Activated CD4-positive, alpha-beta memory T cell treated with anti-CD3 and anti-CD28 coated beads, Interleukin-2, amount 10 ng/mL, durations not matched to agents 7 days and 5 days (primary cell): Measurements from ENCODE around the gene AHRR. TPM values are rescaled to one million over a fixed set of nuclear protein-coding genes. Genes with fewer than 3 reads are reported as not detected.
A peak's percentile ranks its signal among the peaks of the same experiment; 100 is the strongest.
"Not testable (repeated sequence)": the region's sequence is repeated elsewhere in the genome, so short reads cannot be mapped to it uniquely, and the experiment has no call there.

Experiments
- CTCF ChIA-PET: fragments of 350-600 bp; sonication (Branson Sonifier 250); formaldehyde crosslinking; loops from one replicate; lab custom pipeline; 2021; ENCODE audit warnings: antibody characterized with exemption, inconsistent platforms; lab: Charles Lee
- POLR2A ChIA-PET: fragments of 350-600 bp; sonication (Branson Sonifier 250); formaldehyde crosslinking; loops from one replicate; lab custom pipeline; 2021; ENCODE audit warnings: antibody characterized with exemption; lab: Charles Lee
- DNase-seq: peaks from one replicate; pipeline ENCODE4 v3.0.0-alpha.2; 2020
- H3K27ac Mint-ChIP-seq: one replicate; pipeline ENCODE4 v1.8.0; 2021; ENCODE audit warnings: mild to moderate bottlenecking, mixed read lengths
- H3K27me3 Mint-ChIP-seq: one replicate; pipeline ENCODE4 v1.8.0; 2021; ENCODE audit warnings: mixed read lengths
- H3K36me3 Mint-ChIP-seq: one replicate; pipeline ENCODE4 v1.8.0; 2021; ENCODE audit warnings: low read depth, mixed read lengths
- H3K4me1 Mint-ChIP-seq: one replicate; pipeline ENCODE4 v1.8.0; 2021; ENCODE audit warnings: mixed read lengths
- H3K4me3 Mint-ChIP-seq: one replicate; pipeline ENCODE4 v1.8.0; 2021; ENCODE audit warnings: mild to moderate bottlenecking, mixed read lengths
- H3K9me3 Mint-ChIP-seq: one replicate; pipeline ENCODE4 v1.8.0; 2021; ENCODE audit warnings: mixed read lengths
- total RNA-seq, 2 experiments: library from RNA; stranded (reverse); gene quantifications; one replicate each; pipeline ENCODE4 v1.2.3, GENCODE V29; 2021

Gene AHRR
- total RNA-seq, 2 experiments from 2014 or later = 23.6 to 24.6 TPM

DNA sequence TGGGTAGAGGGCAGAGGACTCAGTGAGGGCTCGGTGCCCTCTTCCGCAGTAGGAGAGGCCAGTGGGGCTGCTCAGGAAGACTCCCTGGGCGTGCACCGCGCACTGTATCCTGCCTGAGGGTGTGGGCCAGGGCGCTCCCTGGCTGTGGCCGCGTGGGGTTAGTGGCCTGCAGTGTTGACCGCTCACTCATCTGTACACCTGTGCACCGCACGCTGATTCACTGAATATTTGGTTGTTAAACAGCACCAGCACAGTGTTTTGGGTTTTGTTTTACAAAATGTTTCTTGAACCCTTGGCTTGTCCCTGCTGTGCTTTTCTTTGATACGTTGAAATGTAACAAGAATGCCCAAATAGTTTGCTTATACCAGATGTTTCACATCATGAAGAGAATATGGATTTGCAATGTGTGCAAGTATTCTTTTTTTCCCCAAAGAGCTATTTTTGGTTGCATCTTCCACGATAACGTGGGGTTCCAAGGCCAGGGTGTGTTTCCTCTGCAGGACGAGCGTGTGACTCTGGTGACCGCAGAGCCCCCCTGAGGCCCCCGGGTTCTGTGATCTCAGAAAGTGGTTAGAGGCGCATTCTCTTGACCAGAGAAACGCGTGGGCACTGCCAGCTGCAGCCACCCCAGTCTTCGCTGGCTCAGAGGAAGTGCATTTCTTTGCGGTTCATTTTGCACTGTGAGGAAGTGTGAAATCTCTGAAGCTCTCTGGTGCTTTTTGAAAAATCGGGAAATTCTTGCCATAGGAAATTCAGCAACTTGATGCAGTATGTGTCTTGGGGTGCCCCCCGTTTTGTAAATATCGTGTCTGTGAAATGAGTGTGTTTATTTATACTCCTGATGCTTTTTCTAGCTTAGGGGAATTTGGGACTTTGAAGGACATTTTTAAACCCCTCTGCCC is 46.9 kb downstream of the AHRR start:
- DNase-seq = peak; percentile 21
- peaks cover 55% of the 10 kb centered on the region for H3K4me1 Mint-ChIP-seq
- peaks cover 31% of the 10 kb centered on the region for H3K36me3 Mint-ChIP-seq
- no peak overlapping the region for H3K4me3 Mint-ChIP-seq
- peaks cover 6% of the 10 kb centered on the region for H3K9me3 Mint-ChIP-seq
- H3K27ac Mint-ChIP-seq = peak overlapping the region; percentile 76
- ChIA-PET POLR2A (interaction anchor here (0.6 to 2.0 kb wide), 9 partner anchors 8 to 150 kb away, joined by 3 to 14 read pairs (median 3); partner anchors contain the start of genes PDCD6 and SDHA), CTCF (interaction anchor here (0.6 to 1.8 kb wide), 5 partner anchors 10 to 63 kb away, joined by 3 to 7 read pairs (median 3); no protein-coding TSS in a partner anchor)
- no peaks in the 10 kb centered on the region for H3K27me3 Mint-ChIP-seq

GRCh38 chr5:369151-369868 is 47.8 kb downstream of the AHRR start:
- peak; percentile 24 for DNase-seq

GRCh38 chr5:369869-370236 is 48.3 kb downstream of the AHRR start:
- H3K27me3 Mint-ChIP-seq, H3K4me3 Mint-ChIP-seq, H3K9me3 Mint-ChIP-seq, DNase-seq: not testable (repeated sequence)
- CTCF ChIA-PET = interaction anchor here (1.0 to 1.8 kb wide), 2 partner anchors 53 to 61 kb away, joined by 3 to 5 read pairs; no protein-coding TSS in a partner anchor
- peaks cover 62% of the 10 kb centered on the region for H3K4me1 Mint-ChIP-seq
- H3K27ac Mint-ChIP-seq = peak overlapping the region; percentile 76
- H3K36me3 Mint-ChIP-seq = peaks cover 18% of the 10 kb centered on the region
- POLR2A ChIA-PET = interaction anchor here (1.4 to 2.0 kb wide), 3 partner anchors 14 to 151 kb away, joined by 3 to 10 read pairs (median 6); partner anchors contain the start of gene SDHA

More at GRCh38 chr5:369151-369868, 47.8 kb downstream of the AHRR start:
- Mint-ChIP-seq H3K36me3 (peaks cover 23% of the 10 kb centered on the region), H3K9me3 (peaks cover 4% of the 10 kb centered on the region), H3K4me1 (peaks cover 57% of the 10 kb centered on the region), H3K27me3 (no peaks in the 10 kb centered on the region), H3K4me3 (no peak overlapping the region), H3K27ac (peak overlapping the region; percentile 76)
- POLR2A ChIA-PET = interaction anchor here (0.6 to 2.0 kb wide), 9 partner anchors 9 to 151 kb away, joined by 3 to 14 read pairs (median 3); partner anchors contain the start of genes PDCD6 and SDHA
- CTCF ChIA-PET = interaction anchor here (0.6 to 1.8 kb wide), 4 partner anchors 10 to 62 kb away, joined by 3 to 7 read pairs (median 4); no protein-coding TSS in a partner anchor

- Mint-ChIP-seq H3K9me3 (no peaks in the 10 kb centered on the region), H3K36me3 (peaks cover 18% of the 10 kb centered on the region), H3K27me3 (no peaks in the 10 kb centered on the region), H3K4me3 (no peak overlapping the region), H3K27ac (peak overlapping the region; percentile 26), H3K4me1 (peaks cover 68% of the 10 kb centered on the region)
- peak; percentile 14 for DNase-seq
- POLR2A ChIA-PET = interaction anchor here (1.7 to 2.4 kb wide), 3 partner anchors 26 to 152 kb away, joined by 6 to 8 read pairs (median 6); partner anchors contain the start of genes AHRR, CCDC127 and SDHA
- CTCF ChIA-PET = interaction anchor here (1.8 kb wide), 1 partner anchor 53 kb away, joined by 5 read pairs; no protein-coding TSS in a partner anchor
Observed at GRCh38 chr5:370311-370958, 48.9 kb downstream of the AHRR start.

DNA sequence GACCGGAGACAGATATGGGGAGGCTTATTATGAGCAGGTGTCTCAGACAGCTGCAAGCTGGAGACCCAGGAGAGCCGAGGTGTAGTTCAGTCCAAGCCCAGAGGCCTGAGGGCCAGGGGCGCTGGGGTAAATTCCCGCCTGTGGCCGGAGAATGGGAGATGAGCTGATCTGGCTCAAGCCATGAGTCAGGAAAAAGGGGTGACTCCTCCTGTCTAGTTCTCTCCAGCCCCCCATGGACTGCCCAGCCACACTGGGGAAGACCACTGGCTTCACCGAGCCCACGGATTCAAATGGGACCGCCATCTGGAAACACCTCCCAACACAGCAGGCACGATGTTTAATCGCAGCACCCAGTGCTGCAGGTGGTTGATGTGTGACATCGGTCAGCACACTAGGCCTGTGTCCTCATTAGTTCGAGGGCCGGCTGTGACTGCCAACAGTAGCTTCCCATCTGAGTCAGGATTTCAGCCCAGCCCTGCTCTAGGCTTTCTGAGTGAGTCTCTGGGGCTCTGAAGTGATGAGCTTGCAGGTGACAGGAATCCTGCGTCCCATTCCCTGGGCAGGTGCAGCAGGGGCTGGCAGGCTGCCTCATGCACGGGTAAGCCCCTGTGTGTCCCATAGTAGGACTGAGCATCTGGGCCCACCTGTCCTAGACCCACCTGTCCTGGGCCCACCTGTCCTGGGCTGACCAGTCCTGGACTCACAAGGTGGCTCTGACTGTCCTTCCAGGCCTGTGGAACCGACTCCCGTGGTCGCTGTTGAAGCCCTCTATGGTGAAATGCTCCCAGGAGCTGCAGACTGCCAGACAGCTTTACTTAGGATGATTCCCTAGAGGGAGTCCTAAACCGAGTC is 49.7 kb downstream of the AHRR start:
- Mint-ChIP-seq H3K4me3 (peak overlapping the region; percentile 1), H3K9me3 (no peaks in the 10 kb centered on the region), H3K36me3 (peaks cover 18% of the 10 kb centered on the region), H3K27ac (peak overlapping the region; percentile 76), H3K27me3 (no peaks in the 10 kb centered on the region), H3K4me1 (peaks cover 71% of the 10 kb centered on the region)
- DNase-seq = peak; percentile 17
- ChIA-PET CTCF (no interaction called here), POLR2A (interaction anchor here (0.9 to 3.8 kb wide), 8 partner anchors 10 to 152 kb away, joined by 3 to 25 read pairs (median 6); partner anchors contain the start of genes AHRR, CCDC127, EXOC3 and SDHA)

- Mint-ChIP-seq H3K9me3 (no peaks in the 10 kb centered on the region), H3K36me3 (peaks cover 17% of the 10 kb centered on the region), H3K4me3 (peak overlapping the region; percentile 54), H3K27me3 (no peaks in the 10 kb centered on the region), H3K4me1 (peaks cover 76% of the 10 kb centered on the region), H3K27ac (peak overlapping the region; percentile 76)
- DNase-seq = peak; percentile 26
- CTCF ChIA-PET = no interaction called here
- POLR2A ChIA-PET = interaction anchor here (0.9 to 3.8 kb wide), 10 partner anchors 9 to 153 kb away, joined by 3 to 25 read pairs (median 6); partner anchors contain the start of genes AHRR, CCDC127, EXOC3 and SDHA
Observed at GRCh38 chr5:371811-372555, 50.5 kb downstream of the AHRR start.

- ChIA-PET CTCF (no interaction called here), POLR2A (interaction anchor here (0.7 to 3.8 kb wide), 11 partner anchors 9 to 70 kb away, joined by 3 to 25 read pairs (median 5); partner anchors contain the start of genes AHRR and EXOC3)
- Mint-ChIP-seq H3K4me1 (peaks cover 78% of the 10 kb centered on the region), H3K36me3 (peaks cover 16% of the 10 kb centered on the region), H3K27me3 (no peaks in the 10 kb centered on the region), H3K4me3 (peak overlapping the region; percentile 54), H3K27ac (peak overlapping the region; percentile 76), H3K9me3 (no peaks in the 10 kb centered on the region)
- DNase-seq = no peak
Observed at GRCh38 chr5:372556-372995, 51.1 kb downstream of the AHRR start.

DNA sequence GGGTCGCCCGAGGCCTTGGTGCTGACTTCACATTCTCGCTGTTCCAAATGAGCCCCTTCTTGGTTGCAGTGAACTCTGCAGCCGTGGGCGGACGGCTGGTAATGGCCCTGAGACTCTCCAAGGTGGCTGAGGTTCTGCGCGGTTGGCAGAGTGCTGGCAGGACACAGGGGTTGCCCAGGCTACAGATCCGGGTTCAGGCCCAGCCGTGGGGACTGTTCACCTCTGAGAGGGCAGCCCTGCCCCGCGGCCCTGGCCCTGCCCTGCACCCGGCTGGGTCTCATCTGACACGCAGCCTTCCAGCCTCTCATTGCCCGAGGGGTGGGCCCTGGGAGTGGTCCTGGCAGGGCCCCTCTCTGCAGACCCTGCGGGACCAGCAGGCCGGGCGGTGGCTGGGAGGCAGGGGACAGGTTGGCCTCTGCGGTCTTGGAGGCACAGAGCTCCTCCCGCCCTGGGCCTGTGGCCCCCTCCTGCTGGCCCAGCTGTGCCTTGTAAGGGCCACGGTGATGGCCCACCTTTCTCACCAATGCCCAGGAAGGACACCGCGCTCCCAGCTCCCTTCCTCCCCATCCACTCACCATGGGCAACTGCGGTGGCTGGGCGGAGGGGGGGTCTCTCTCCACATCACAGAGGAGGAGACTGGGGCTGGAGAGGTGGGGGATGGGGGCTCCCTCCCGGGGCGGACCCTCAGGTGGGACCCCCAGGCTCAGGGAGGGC is 51.6 kb downstream of the AHRR start:
- peaks cover 18% of the 10 kb centered on the region for H3K36me3 Mint-ChIP-seq
- ChIA-PET POLR2A (interaction anchor here (0.6 to 3.8 kb wide), 12 partner anchors 8 to 102 kb away, joined by 3 to 25 read pairs (median 4); partner anchors contain the start of gene PDCD6), CTCF (no interaction called here)
- H3K4me3 Mint-ChIP-seq = peak overlapping the region; percentile 41
- no peak for DNase-seq
- peak overlapping the region; percentile 76 for H3K27ac Mint-ChIP-seq
- no peaks in the 10 kb centered on the region for H3K27me3 Mint-ChIP-seq
- H3K4me1 Mint-ChIP-seq = peaks cover 80% of the 10 kb centered on the region
- no peaks in the 10 kb centered on the region for H3K9me3 Mint-ChIP-seq

DNA sequence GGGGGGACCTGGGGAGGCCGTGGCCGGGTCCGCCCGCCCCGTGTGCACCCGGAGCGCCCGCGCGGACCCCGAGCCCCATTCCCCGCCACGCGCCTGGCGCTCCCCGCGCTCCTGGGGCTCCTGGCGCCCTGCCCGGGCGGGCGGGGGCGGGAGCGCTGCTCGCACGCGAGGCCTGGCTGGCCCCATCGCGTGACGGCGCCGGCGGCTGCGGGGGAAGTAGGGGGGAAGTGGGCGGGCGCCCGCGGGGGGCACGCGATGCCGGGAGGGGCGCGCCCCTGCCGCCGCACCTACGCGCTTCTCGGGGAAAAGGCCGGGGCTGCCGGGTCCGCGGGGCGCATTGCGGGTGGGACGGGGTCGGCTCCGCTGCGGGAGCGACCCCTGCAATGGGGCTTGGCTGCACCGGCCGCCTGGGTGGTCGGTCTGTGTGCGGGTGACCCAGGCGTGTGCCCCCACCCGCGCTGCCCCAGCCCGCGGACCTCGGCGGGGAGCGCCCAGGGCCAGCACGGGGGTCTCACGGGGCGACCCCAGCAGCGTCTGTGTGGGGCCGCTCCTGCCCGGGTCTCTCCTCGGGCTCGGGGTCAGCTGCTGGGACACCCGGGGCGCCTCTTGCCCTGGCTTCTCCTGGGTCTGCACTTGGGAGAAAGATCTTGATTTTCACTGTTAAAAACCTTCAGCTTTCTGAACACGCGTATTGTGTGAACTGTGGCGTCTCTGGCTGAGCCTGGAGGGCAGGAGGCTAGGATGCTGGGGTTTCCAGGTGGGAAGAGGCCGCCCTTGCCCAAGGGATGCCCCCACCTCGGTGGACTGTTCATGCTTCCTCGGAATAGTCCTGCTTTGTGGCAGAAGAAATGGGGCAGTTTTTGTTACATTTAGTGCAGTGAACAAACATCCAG is 52.4 kb downstream of the AHRR start:
- POLR2A ChIA-PET = interaction anchor here (0.7 to 3.8 kb wide), 10 partner anchors 8 to 155 kb away, joined by 3 to 20 read pairs (median 4); partner anchors contain the start of genes AHRR and PDCD6
- peak overlapping the region; percentile 90 for H3K27ac Mint-ChIP-seq

More for the DNA sequence above, 52.4 kb downstream of the AHRR start:
- no peaks in the 10 kb centered on the region for H3K9me3 Mint-ChIP-seq
- no peaks in the 10 kb centered on the region for H3K27me3 Mint-ChIP-seq
- H3K4me3 Mint-ChIP-seq = peak overlapping the region; percentile 67
- H3K4me1 Mint-ChIP-seq = peaks cover 80% of the 10 kb centered on the region
- H3K36me3 Mint-ChIP-seq = peaks cover 21% of the 10 kb centered on the region
- DNase-seq = peak; percentile 84
- CTCF ChIA-PET = interaction anchor here (0.6 kb wide), 1 partner anchor 93 kb away, joined by 4 read pairs; no protein-coding TSS in a partner anchor
